Subcutaneous abdominal adipose tissue (tissue), 5 donors: ENCODE measurements around the gene OSTN.

Source experiments
- H3K27ac ChIP-seq: one replicate; pipeline ENCODE4 v1.7.0; 2013; ENCODE audit warnings: low read depth, mild to moderate bottlenecking, inconsistent platforms, low read length, moderate library complexity
- H3K27me3 ChIP-seq, 5 donors: one replicate each; pipeline ENCODE4 v1.7.0; 2013; ENCODE audit warnings: low read length in 5 of 5, inconsistent platforms in 1 of 5; ENCODE audit not compliant: control insufficient read depth in 5 of 5, insufficient read depth in 4 of 5
- H3K36me3 ChIP-seq, 5 donors: one replicate each; pipeline ENCODE4 v1.7.0; 2013; ENCODE audit warnings: low read length in 5 of 5; ENCODE audit not compliant: control insufficient read depth in 5 of 5, insufficient read depth in 5 of 5
- H3K4me1 ChIP-seq, 5 donors: one replicate each; pipeline ENCODE4 v1.7.0; 2013; ENCODE audit warnings: low read length in 5 of 5, mild to moderate bottlenecking in 3 of 5, moderate library complexity in 1 of 5; ENCODE audit not compliant: control insufficient read depth in 5 of 5, insufficient read depth in 5 of 5
- H3K4me3 ChIP-seq, 5 donors: one replicate each; pipeline ENCODE4 v1.7.0; 2013; ENCODE audit warnings: low read length in 5 of 5, low read depth in 1 of 5
- H3K9ac ChIP-seq, 5 donors: one replicate each; pipeline ENCODE4 v1.7.0; 2013; ENCODE audit warnings: low read length in 5 of 5, mild to moderate bottlenecking in 4 of 5, moderate library complexity in 3 of 5
- H3K9me3 ChIP-seq, 5 donors: one replicate each; pipeline ENCODE4 v1.7.0; 2013; ENCODE audit warnings: low read length in 5 of 5; ENCODE audit not compliant: control insufficient read depth in 5 of 5
- donor health status: healthy.
- donor health status: healthy.
- donor health status: healthy.
- donor health status: healthy.
- donor health status: healthy.

The OSTN gene

GRCh38 chr3:191220908-191221307 lies 21.9 kb downstream of the OSTN start:
- no peaks in the 10 kb centered on the region for H3K4me1 ChIP-seq
- no peak overlapping the region for H3K27ac ChIP-seq
- H3K9me3 ChIP-seq: no peaks in the 10 kb centered on the region
- no peaks in the 10 kb centered on the region for H3K36me3 ChIP-seq
- no peak overlapping the region for H3K4me3 ChIP-seq
- no peak overlapping the region for H3K9ac ChIP-seq
- no peaks in the 10 kb centered on the region for H3K27me3 ChIP-seq

- no peaks in the 10 kb centered on the region for H3K36me3 ChIP-seq
Measured at GRCh38 chr3:191221638-191222037, 22.6 kb downstream of the OSTN start.

GRCh38 chr3:191227541-191227940 lies 28.5 kb downstream of the OSTN start:
- H3K4me3 ChIP-seq: no peak overlapping the region
- H3K36me3 ChIP-seq: no peaks in the 10 kb centered on the region
- no peak overlapping the region for H3K27ac ChIP-seq
- no peaks in the 10 kb centered on the region for H3K9me3 ChIP-seq
- H3K27me3 ChIP-seq: no peaks in the 10 kb centered on the region
- H3K4me1 ChIP-seq: peaks cover 0 to 3% (median 0%) of the 10 kb centered on the region in 5 donors
- H3K9ac ChIP-seq: no peak overlapping the region

More at GRCh38 chr3:191221638-191222037, 22.6 kb downstream of the OSTN start:
- Histone ChIP-seq H3K4me1 (no peaks in the 10 kb centered on the region), H3K27ac (no peak overlapping the region), H3K27me3 (no peaks in the 10 kb centered on the region), H3K4me3 (no peak overlapping the region), H3K9ac (no peak overlapping the region), H3K9me3 (no peaks in the 10 kb centered on the region)

- Histone ChIP-seq H3K9ac (no peak overlapping the region), H3K9me3 (no peaks in the 10 kb centered on the region), H3K4me1 (peaks cover 0 to 11% (median 6%) of the 10 kb centered on the region in 5 donors), H3K27ac (no peak overlapping the region), H3K27me3 (no peaks in the 10 kb centered on the region), H3K4me3 (no peak overlapping the region), H3K36me3 (no peaks in the 10 kb centered on the region)
Measured at GRCh38 chr3:191234216-191234615, 35.2 kb downstream of the OSTN start.

GRCh38 chr3:191235331-191236314 lies 36.6 kb downstream of the OSTN start:
- Histone ChIP-seq H3K9ac (no peak overlapping the region), H3K9me3 (no peaks in the 10 kb centered on the region), H3K4me1 (peaks cover 0 to 16% (median 9%) of the 10 kb centered on the region in 5 donors), H3K27ac (no peak overlapping the region), H3K27me3 (no peaks in the 10 kb centered on the region), H3K36me3 (no peaks in the 10 kb centered on the region), H3K4me3 (no peak overlapping the region)

GRCh38 chr3:191236646-191237045 lies 37.6 kb downstream of the OSTN start:
- Histone ChIP-seq H3K9ac (no peak overlapping the region), H3K27ac (no peak overlapping the region), H3K4me3 (no peak overlapping the region), H3K9me3 (no peaks in the 10 kb centered on the region), H3K4me1 (peaks cover 0 to 18% (median 9%) of the 10 kb centered on the region in 5 donors), H3K27me3 (no peaks in the 10 kb centered on the region), H3K36me3 (no peaks in the 10 kb centered on the region)

GRCh38 chr3:191237047-191237882 lies 38.2 kb downstream of the OSTN start:
- no peak overlapping the region for H3K4me3 ChIP-seq
- H3K9me3 ChIP-seq: no peaks in the 10 kb centered on the region
- H3K36me3 ChIP-seq: no peaks in the 10 kb centered on the region
- H3K9ac ChIP-seq: no peak overlapping the region
- H3K4me1 ChIP-seq: peaks cover 0 to 18% (median 9%) of the 10 kb centered on the region in 5 donors
- no peaks in the 10 kb centered on the region for H3K27me3 ChIP-seq
- no peak overlapping the region for H3K27ac ChIP-seq

GRCh38 chr3:191238321-191238817 lies 39.3 kb downstream of the OSTN start:
- Histone ChIP-seq H3K27me3 (no peaks in the 10 kb centered on the region), H3K4me3 (no peak overlapping the region), H3K9ac (no peak overlapping the region), H3K9me3 (no peaks in the 10 kb centered on the region), H3K27ac (no peak overlapping the region), H3K36me3 (no peaks in the 10 kb centered on the region), H3K4me1 (peaks cover 0 to 18% (median 9%) of the 10 kb centered on the region in 5 donors)

GRCh38 chr3:191239407-191240031 lies 40.5 kb downstream of the OSTN start:
- no peaks in the 10 kb centered on the region for H3K27me3 ChIP-seq
- H3K9me3 ChIP-seq: no peaks in the 10 kb centered on the region
- H3K4me3 ChIP-seq: no peak overlapping the region
- no peak overlapping the region for H3K27ac ChIP-seq
- peaks cover 0 to 18% (median 9%) of the 10 kb centered on the region in 5 donors for H3K4me1 ChIP-seq
- no peak overlapping the region for H3K9ac ChIP-seq
- no peaks in the 10 kb centered on the region for H3K36me3 ChIP-seq
